ENCODE measurements around the gene GRM2.
"Not testable (repeated sequence)": the region's sequence is repeated elsewhere in the genome, so short reads cannot be mapped to it uniquely, and the experiment has no call there.

The GRM2 gene

DNA sequence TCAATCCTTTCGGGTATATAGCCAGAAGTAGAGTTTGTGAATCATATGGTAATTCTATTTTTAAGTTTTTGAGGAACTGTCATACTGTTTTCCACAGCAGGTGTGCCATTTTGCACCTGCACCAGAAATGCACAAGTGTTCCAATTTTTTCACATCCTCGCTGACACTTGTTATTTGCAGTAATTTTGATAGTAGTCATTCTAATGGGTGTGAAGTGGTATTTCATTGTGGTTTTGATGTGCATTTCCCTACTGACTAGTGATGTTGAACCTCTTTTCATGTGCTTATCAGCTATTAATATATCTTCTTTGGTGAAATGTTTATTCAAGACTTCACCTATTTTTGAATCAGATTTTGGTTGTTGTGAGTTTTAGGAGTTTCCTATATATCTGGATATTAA lies 29.1 kb downstream of the GRM2 start:
- TF ChIP-seq POLR2A (IDR thresholded peaks at IDR 0.05; ENCODE audit: low read depth, low read length) (no peak), POLR2AphosphoS5 (IDR thresholded peaks at IDR 0.05; ENCODE audit: low read depth, low read length) (no peak), TAF1 (IDR thresholded peaks at IDR 0.05; ENCODE audit: borderline replicate concordance, low read depth, low read length) (no peak)
- no peak for FAIRE-seq

DNA sequence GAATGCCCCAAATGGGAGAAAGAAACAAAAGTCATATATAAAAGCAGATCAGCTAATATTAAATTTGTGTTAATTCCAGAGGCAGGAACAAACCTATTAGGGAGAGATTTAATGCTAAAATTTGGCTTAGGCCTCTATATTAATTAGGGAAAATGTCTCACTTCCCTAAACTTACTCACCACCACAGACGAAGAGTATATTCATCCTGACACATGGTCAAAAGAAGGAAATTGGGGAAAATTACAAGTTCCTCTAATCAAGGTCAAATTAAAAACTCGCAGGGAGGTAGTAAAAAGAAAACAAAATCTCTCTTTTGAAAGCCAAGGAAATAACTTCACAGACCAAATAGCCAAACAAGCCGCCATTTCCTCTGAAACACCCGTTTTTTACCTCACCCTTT lies 32.2 kb downstream of the GRM2 start:
- no peak for TF ChIP-seq POLR2AphosphoS5 (IDR thresholded peaks at IDR 0.05; ENCODE audit: low read depth, low read length)
- no peak for TF ChIP-seq POLR2A (IDR thresholded peaks at IDR 0.05; ENCODE audit: low read depth, low read length)
- TF ChIP-seq TAF1 (IDR thresholded peaks at IDR 0.05; ENCODE audit: borderline replicate concordance, low read depth, low read length), result no peak
- FAIRE-seq, result no peak
- DNase-seq (ENCODE audit: insufficient read length), result no peak

More for the DNA sequence above, 29.1 kb downstream of the GRM2 start:
- no peak for DNase-seq (ENCODE audit: insufficient read length)

- not testable (repeated sequence) for FAIRE-seq; DNase-seq (ENCODE audit: insufficient read length)
Measured at GRCh38 chr3:51742320-51742719, 35.5 kb downstream of the GRM2 start.

- DNase-seq (ENCODE audit: insufficient read length); FAIRE-seq: not testable (repeated sequence)
Measured at GRCh38 chr3:51742978-51743377, 36.1 kb downstream of the GRM2 start.

DNA sequence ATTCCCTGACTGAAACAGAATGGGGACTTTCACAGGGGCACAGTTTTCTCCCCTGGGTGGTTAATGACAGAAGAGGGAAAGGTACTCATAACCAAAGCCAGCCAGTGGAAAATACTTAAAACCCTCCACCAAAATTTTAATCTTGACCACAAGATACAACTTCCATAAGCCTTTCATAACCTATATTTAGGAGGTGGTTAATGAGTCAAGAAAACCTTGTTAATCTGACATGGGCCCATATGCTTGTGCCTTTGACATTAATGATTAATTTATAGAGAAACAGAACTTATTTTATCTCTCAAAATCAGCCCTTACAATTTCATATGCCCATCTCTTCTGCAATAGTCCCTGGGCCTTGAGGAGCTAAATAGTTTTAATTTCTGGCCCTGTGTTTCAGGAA lies 41.0 kb downstream of the GRM2 start:
- DNase-seq (ENCODE audit: insufficient read length), result no peak
- TF ChIP-seq POLR2AphosphoS5 (IDR thresholded peaks at IDR 0.05; ENCODE audit: low read depth, low read length), result no peak
- no peak for TF ChIP-seq TAF1 (IDR thresholded peaks at IDR 0.05; ENCODE audit: borderline replicate concordance, low read depth, low read length)
- no peak for TF ChIP-seq POLR2A (IDR thresholded peaks at IDR 0.05; ENCODE audit: low read depth, low read length)
- FAIRE-seq, result no peak

GRCh38 chr3:51748327-51748726 lies 41.5 kb downstream of the GRM2 start:
- DNase-seq (ENCODE audit: insufficient read length), result no peak
- no peak for FAIRE-seq
- TF ChIP-seq POLR2AphosphoS5 (IDR thresholded peaks at IDR 0.05; ENCODE audit: low read depth, low read length) (no peak), TAF1 (IDR thresholded peaks at IDR 0.05; ENCODE audit: borderline replicate concordance, low read depth, low read length) (no peak), POLR2A (IDR thresholded peaks at IDR 0.05; ENCODE audit: low read depth, low read length) (no peak)

GRCh38 chr3:51750878-51751277 lies 44.0 kb downstream of the GRM2 start:
- no peak for DNase-seq (ENCODE audit: insufficient read length)

GRCh38 chr3:51751287-51751686 lies 44.4 kb downstream of the GRM2 start:
- TF ChIP-seq TAF1 (IDR thresholded peaks at IDR 0.05; ENCODE audit: borderline replicate concordance, low read depth, low read length), result no peak
- TF ChIP-seq POLR2AphosphoS5 (IDR thresholded peaks at IDR 0.05; ENCODE audit: low read depth, low read length), result no peak
- no peak for TF ChIP-seq POLR2A (IDR thresholded peaks at IDR 0.05; ENCODE audit: low read depth, low read length)
- FAIRE-seq (no peak), DNase-seq (ENCODE audit: insufficient read length) (no peak)

More at GRCh38 chr3:51750878-51751277, 44.0 kb downstream of the GRM2 start:
- TF ChIP-seq POLR2AphosphoS5 (IDR thresholded peaks at IDR 0.05; ENCODE audit: low read depth, low read length) (no peak), TAF1 (IDR thresholded peaks at IDR 0.05; ENCODE audit: borderline replicate concordance, low read depth, low read length) (no peak), POLR2A (IDR thresholded peaks at IDR 0.05; ENCODE audit: low read depth, low read length) (no peak)
- FAIRE-seq, result no peak

DNA sequence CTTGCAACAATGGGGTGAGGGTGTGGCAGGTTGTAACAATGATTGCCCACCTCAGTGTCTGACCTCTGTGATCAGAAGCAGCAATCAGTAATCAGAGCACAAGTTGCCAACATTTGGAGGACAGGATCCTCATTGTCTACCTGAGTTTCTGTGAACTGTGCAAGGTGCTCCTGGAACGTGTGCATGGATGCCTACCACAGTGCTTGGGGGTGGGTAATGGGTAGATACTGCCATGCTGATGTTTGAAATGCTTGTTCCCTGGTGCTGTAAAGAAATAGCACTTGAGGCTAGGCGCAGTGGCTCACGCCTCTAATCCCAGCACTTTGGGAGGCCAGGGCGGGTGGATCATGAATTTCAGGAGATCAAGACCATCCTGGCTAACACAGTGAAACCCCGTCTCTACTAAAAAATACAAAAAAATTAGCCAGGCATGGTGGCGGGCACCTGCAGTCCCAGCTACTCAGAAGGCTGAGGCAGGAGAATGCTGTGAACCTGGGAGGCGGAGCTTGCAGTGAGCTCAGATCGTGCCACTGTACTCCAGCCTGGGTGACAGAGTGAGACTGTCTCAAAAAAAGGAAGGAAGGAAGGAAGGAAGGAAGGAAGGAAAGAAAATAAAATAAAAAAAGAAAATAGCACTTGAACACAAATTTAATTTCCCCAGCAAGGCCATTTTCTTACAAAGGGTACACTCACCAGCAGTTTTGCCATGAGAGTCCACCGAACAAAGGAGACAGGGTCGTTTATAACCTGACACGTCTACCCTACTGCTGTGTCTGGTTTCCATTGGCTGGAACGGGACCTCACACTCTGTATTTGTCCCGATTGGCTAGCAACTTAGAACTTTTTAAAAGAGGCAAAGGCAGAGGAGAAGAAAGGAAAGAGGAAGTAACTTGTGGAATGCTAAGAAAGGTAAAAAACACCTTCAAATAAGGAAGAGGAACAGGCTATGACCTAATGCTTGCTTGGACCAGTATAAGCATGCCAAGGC lies 47.2 kb downstream of the GRM2 start:
- not testable (repeated sequence) for FAIRE-seq; DNase-seq (ENCODE audit: insufficient read length)

DNA sequence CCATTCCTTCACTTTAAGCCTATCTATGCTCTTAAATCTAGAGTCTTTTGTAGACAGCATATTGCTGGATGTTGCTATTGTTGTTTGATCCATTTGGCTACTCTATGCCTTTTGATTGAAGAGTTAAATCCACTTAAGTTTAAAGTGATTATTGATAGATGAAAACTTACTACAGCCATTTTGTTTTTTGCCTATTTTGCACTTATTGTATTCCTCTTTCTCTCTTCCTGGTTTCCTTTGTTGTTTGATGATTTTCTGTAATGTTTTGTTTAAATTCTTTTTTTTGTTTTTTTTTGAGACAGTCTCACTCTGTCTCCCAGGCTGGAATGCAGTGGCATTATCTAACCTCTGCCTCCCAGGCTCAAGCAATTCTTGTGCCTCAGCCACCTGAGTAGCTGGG lies 52.3 kb downstream of the GRM2 start:
- no peak for DNase-seq (ENCODE audit: insufficient read length)
- FAIRE-seq, result no peak
- TF ChIP-seq TAF1 (IDR thresholded peaks at IDR 0.05; ENCODE audit: borderline replicate concordance, low read depth, low read length) (no peak), POLR2AphosphoS5 (IDR thresholded peaks at IDR 0.05; ENCODE audit: low read depth, low read length) (no peak), POLR2A (IDR thresholded peaks at IDR 0.05; ENCODE audit: low read depth, low read length) (no peak)

Data from GM12892 (cell line).